Ammon's horn (tissue), 1 donor: ENCODE data around the gene TPTE.
"Not testable (repeated sequence)": the region's sequence is repeated elsewhere in the genome, so short reads cannot be mapped to it uniquely, and the experiment has no call there.

Experiments
- DNase-seq: peaks from one replicate; pipeline ENCODE4 v3.0.0-alpha.2; 2016; ENCODE audit warnings: low spot score

The TPTE gene

DNA sequence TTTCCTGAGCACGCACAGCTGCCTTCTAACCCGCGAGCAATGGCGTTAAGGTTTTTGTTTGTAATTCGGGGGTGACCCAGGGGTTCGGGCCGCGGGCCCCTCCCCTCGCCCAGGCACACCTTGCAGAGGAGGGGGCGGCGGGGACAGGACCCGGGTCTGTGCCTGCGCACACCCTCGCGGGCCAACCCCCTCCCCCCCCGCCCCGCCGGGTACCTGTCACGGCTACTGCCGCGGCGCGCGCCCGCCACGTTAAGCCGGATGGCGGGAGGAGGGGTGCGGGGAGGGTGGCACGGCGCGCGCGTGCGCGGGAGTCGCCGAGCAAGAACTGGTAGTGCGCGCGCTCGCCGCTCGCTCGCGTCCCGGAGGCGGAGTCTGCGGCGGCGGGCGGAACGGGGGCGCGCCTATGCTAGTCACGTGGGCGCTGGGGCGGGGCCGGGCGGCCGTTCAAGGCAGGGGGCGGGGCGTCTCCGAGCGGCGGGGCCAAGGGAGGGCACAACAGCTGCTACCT is at the start of gene TPTE:
Gene TPTE (plus strand): TSS at position 493 of the 508 bp plus-strand sequence. CDS start 17,141 bp downstream, outside the sequence.
- DNase-seq: no peak

DNA sequence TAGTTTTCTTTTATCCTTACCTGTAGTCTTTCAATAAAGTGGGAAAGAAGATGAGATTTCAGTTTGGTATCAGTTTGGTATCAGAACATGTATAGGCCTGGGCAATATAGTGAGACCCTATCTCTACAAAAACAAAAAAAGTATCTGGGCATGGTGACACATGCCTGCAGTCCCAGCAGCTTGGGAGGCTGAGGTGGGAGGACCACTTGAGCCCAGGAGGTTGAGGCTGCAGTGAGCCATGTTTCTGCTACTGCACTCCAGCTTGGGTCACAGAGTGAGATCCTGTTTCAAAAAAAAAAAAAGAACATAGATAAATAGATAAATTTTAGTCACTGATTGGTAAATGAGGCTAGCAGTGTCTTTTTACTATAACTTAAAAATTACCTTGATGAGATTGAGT is 49.4 kb upstream of the TPTE start:
- DNase-seq: not testable (repeated sequence)

DNA sequence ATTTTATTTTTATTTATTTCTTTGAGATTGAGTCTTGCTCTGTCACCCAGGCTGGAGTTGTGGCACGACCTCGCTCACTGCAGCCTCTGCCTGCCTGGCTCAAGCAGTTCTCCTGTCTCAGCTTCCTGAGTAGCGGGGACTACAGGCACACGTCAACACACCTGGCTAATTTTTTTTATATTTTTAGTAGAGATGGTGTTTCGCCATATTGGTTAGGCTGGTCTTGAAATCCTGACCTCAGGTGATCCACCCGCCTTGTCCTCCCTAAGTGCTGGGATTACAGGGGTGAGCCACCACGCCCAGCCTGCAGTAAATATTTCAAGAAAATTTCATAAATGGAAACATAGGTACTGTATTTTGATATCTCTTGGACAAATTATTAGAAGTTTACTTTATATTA is 43.6 kb upstream of the TPTE start:
- not testable (repeated sequence) for DNase-seq

DNA sequence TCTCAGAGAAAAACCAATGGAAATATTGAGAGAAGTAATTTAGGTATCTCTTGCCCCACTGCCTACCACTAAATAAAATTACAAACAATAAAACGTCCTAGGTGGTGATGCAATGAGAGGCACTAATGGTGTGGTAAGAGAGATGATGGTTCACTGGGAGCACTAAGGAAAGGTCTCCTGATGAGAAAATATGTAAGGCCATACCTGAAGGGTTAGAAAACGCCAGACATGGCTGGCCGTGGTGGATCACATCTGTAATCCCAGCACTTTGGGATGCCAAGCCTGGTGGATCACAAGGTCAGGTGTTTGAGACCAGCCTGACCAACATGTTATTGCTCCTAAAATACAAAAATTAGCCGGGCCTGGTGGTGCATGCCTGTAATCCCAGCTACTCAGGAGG is 41.5 kb upstream of the TPTE start:
- DNase-seq: not testable (repeated sequence)

- DNase-seq: not testable (repeated sequence)
These were observed 36.5 kb upstream of the TPTE start for GRCh38 chr21:10484864-10485263.

GRCh38 chr21:10490453-10490852 is 30.9 kb upstream of the TPTE start:
- not testable (repeated sequence) for DNase-seq

DNA sequence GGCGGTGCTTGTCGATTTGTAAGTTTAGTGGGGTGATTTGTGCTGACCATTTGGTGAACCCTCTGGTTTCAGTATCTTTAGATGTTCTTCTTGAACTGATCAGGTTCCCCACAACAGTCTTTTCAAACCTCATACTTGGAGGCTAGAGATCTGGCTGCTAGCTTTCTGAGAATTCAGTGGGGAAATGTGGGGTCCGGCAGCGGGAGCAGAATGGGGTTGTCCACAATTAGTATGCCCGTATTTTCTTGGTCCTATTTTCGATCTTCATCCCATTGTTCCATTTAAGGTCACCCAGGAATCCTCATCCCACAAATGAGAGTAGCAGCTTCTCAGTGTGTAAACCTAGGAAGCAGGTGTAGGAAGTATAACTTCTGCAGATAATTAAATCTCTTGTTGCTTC is 10.3 kb upstream of the TPTE start:
- no peak for DNase-seq

DNA sequence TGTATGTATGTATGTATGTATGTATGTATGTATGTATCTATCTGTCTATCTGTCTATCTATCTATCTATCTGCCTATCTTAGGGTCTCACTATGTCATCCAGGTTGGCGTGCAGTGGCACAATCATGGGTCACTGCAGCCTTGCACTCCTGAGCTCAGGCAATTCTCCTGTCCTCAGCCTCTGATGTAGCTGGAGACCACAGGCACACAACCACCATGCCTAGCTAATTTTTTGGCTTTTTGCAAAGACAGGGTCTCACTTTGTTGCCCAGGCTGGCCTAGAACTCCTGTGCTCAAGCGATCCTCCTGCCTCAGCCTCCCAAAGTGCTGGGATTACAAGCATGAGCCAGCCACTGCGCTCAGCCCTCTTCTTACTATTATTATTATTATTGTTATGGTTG is 4.5 kb upstream of the TPTE start:
- DNase-seq: not testable (repeated sequence)

DNA sequence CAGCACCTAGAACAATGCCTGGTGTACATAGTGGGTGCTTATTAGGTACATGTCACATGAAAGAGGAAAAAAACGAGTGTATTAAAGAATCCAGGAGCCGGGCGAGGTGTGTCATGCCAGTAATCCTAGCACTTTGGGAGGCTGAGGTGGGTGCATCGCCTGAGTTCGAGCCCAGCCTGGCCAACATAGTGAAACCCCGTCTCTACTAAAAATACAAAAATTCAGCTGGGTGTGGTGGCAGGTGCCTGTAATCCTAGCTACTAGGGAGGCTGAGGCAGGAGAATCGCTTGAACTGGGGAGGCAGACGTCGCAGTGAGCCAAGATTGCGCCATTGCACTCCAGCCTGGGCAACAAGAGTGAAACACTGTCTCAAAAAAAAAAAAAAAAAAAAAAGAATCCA is 3.5 kb upstream of the TPTE start:
- not testable (repeated sequence) for DNase-seq

- not testable (repeated sequence) for DNase-seq
These were observed 585 bp downstream of the TPTE start for GRCh38 chr21:10521835-10522500.

DNA sequence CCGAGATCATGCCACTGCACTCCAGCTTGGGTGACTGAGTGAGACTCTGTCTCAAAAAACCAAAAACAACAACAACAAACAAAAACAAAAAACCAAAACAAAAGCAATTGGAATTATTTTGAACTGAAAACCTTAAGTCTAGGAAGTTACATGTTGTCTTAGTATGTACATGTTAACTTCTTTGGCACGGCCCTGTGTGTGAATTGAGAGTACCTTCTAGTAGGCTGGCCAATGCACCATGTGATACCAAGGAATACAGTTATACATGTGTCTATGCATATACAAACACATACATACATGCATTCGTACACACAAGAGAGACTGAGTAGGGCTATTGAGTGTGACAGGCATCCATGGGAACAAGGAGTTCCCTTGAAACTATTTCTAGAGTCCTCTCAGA is 18.6 kb downstream of the TPTE start:
- DNase-seq: no peak

- not testable (repeated sequence) for DNase-seq
These were observed 23.0 kb downstream of the TPTE start for GRCh38 chr21:10544376-10544775.

DNA sequence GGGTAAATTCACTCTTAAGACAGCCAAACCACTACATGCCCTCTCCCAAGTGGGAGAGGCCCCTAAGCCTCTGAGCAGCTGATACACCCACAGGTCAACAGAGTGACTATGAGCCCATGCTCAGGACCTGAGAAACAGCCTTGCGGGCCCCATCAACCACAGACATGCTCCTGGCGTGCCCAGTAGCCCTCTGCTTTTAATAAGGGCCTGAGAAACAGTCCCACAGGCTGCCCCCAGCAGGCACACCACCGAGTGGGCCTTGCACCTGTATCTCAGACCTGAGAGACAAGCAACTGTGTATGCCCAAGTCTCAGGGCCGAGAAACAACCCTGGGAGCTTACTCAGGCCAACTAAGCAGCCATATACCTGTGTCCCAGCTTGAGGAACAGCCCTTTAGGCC is 26.5 kb downstream of the TPTE start:
- not testable (repeated sequence) for DNase-seq

GRCh38 chr21:10548331-10548954 is 27.1 kb downstream of the TPTE start:
- DNase-seq: not testable (repeated sequence)

GRCh38 chr21:10570803-10571202 is 49.4 kb downstream of the TPTE start:
- not testable (repeated sequence) for DNase-seq

- DNase-seq: not testable (repeated sequence)
These were observed 53.3 kb downstream of the TPTE start for GRCh38 chr21:10574531-10575310.

- DNase-seq: no peak
These were observed 53.9 kb downstream of the TPTE start for GRCh38 chr21:10575311-10575667.

DNA sequence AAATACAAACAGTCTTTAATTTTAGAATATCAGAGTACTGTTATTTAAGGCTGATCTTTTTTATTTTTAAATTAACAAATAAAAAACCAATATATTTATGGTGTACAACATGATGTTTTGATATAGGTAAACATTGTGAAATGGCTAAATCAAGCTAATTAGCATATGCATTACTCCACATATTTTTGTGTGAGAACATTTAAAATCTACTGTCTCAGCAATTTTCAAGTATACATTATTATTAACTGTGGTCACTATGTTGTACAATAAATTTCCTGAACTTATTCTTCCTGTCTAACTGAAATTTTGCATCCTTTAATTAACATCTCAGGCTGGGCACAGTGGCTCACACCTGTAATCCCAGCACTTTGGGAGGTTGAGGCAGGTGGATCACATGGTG is 57.5 kb downstream of the TPTE start:
- not testable (repeated sequence) for DNase-seq

DNA sequence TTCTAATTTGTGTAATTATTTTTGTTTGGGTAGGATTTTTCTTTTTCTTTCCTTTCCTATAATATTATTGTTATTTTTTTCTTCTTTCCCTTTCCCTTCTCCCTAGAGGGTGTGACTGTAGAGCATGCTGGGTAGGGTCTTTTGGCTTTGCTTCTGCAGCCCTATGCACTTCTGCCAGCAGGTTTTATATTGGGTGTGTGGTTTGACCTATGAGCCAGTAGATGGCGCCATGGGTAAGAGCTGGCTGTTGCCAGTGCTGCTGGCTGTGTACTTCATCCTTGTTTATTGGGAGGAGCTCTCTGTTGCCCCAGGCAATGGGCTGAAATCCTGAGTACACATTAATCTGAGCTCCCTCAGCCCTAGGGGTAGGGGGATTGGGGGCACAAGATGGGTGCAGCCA is 67.7 kb downstream of the TPTE start:
- DNase-seq: not testable (repeated sequence)

DNA sequence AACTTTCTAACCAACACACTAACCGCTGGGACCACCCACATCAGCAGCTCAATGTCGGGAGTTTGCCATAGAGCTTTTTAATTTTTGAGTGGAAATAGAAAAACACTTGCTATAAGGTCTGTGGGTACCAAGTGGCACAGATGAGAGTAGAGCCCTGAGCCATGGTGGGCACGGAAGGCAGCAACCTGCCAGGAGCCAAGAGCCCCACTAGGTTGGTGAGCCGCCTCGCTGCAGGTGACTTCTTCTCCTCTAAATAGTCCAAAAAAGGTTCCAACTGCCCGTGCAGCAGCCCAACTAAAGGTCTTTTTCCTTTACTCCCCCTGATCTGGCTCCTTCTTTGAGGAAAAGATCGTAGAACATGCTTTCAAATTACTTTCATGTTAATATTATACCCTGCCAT is 85.7 kb downstream of the TPTE start:
- not testable (repeated sequence) for DNase-seq

DNA sequence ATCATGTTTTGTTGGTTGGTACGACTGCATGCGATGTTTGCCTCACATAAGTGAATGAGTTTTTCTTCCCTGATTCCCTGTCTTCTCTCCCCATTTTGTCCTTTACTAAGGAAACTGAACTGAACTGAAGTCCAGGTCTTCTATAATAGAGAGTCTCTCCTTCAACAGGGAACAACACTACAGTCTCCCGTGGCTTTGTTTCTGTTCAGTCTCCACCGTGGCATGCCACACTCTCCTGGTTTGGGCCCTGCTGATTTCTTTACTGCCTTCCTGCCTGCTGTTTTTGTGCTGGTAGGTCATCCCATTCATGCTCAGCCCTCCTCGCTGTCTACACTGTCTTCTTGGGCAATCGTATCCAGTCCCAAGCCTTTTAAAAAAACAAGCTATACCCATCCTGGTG is 92.9 kb downstream of the TPTE start:
- not testable (repeated sequence) for DNase-seq

GRCh38 chr21:10616061-10616460 is 94.7 kb downstream of the TPTE start:
- DNase-seq: not testable (repeated sequence)

DNA sequence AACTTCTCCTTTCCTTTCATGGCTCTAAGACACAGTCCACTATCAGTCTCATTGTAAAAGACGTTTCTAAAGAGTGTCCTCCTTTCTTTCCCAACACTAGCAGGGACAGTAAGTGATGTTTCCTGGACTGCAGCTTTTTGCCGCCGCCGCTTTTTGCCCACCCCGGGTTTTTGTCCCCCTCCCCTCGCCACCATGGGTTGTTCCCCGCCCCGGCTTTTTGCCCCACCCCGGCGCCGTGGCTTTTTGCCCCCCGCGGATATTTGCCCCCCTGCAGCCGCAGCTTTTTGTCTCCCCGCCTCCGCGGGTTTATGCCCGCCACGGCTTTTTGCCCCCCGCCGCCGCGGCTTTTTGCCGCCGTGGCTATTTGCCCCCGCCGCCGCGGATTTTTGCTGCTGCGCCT is 95.2 kb downstream of the TPTE start:
- DNase-seq: no peak
